H1 (cell line): ENCODE data around the gene KLHL24. TPM values are rescaled to one million over a fixed set of nuclear protein-coding genes. Genes with fewer than 3 reads are reported as not detected.

Experiments
- PHF8 ChIP-seq: fragments of 200-600 bp; sonication (generic); conservative IDR thresholded peaks from 2 replicates; pipeline ENCODE4 v1.7.1; 2012; ENCODE audit warnings: low read depth, mild to moderate bottlenecking, inconsistent platforms, low read length, moderate library complexity
- polyA plus RNA-seq, 7 experiments: library from polyadenylated mRNA; depleted of rRNA in 3 of 7; stranded (reverse) in 5 of 7; unstranded in 2 of 7; fragments of >200 nt in 5 of 7; fragments of 200-250 nt in 2 of 7; gene quantifications; 1 replicate in 5 of 7; 2 replicates in 1 of 7; 4 replicates in 1 of 7; pipeline versions ENCODE4 v1.2.1 to v1.2.3, GENCODE V29; 2011 to 2013; ENCODE audit warnings: missing spikeins in 2 of 7, mixed read lengths in 2 of 7
- total RNA-seq: library from RNA; stranded (reverse); fragmentation: NEBNext Ultra II Directional; extraction: Animal tissue kit (Norgen Biotek cat#: 25700); gene quantifications from 2 replicates; pipeline ENCODE4 v1.2.1, GENCODE V29; 2021

Gene KLHL24
- total and polyA plus RNA-seq, 2 of the 8 experiments (the other 6 are each of a cell fraction or from before 2014, with no cell fraction given), result 12.5 to 36.2 TPM

- TF ChIP-seq PHF8, result no peak
These were observed 55.1 kb downstream of the KLHL24 start (continued) for GRCh38 chr3:183690402-183690995.
